ENCODE data around the gene TMEM138.
A peak's percentile ranks its signal among the peaks of the same experiment; 100 is the strongest.

TMEM138 gene

GRCh38 chr11:61336171-61336935 is 25.8 kb upstream of the TMEM138 start:
- H3K9me3 ChIP-seq (ENCODE audit: insufficient read depth, low read depth, low read length), result no peaks in the 10 kb centered on the region
- peaks cover 5% of the 10 kb centered on the region for H3K27me3 ChIP-seq (ENCODE audit: insufficient read depth, low read length, poor library complexity, severe bottlenecking)
- peaks cover 15% of the 10 kb centered on the region for H4K20me1 ChIP-seq (ENCODE audit: insufficient read depth, low read length, poor library complexity, severe bottlenecking)
- peaks cover 39% of the 10 kb centered on the region for H3K4me1 ChIP-seq (ENCODE audit: insufficient read depth, low read length, poor library complexity, severe bottlenecking)
- no peaks in the 10 kb centered on the region for H3K36me3 ChIP-seq (ENCODE audit: insufficient read depth, low read length)
- H3K79me2 ChIP-seq (ENCODE audit: insufficient read depth, low read length), result peaks cover 39% of the 10 kb centered on the region
- TF ChIP-seq EZH2phosphoT487 (IDR thresholded peaks at IDR 0.05; ENCODE audit: borderline replicate concordance), result no peak
- TF ChIP-seq, protein P1, sequence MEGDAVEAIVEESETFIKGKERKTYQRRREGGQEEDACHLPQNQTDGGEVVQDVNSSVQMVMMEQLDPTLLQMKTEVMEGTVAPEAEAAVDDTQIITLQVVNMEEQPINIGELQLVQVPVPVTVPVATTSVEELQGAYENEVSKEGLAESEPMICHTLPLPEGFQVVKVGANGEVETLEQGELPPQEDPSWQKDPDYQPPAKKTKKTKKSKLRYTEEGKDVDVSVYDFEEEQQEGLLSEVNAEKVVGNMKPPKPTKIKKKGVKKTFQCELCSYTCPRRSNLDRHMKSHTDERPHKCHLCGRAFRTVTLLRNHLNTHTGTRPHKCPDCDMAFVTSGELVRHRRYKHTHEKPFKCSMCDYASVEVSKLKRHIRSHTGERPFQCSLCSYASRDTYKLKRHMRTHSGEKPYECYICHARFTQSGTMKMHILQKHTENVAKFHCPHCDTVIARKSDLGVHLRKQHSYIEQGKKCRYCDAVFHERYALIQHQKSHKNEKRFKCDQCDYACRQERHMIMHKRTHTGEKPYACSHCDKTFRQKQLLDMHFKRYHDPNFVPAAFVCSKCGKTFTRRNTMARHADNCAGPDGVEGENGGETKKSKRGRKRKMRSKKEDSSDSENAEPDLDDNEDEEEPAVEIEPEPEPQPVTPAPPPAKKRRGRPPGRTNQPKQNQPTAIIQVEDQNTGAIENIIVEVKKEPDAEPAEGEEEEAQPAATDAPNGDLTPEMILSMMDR (conservative IDR thresholded peaks at IDR 0.05; ENCODE audit: low read length), result peak; percentile 90
- peak overlapping the region; percentile 88 for H3K4me2 ChIP-seq (ENCODE audit: low read depth, low read length, poor library complexity, severe bottlenecking)
- H3K9ac ChIP-seq (ENCODE audit: low read depth, low read length, poor library complexity, severe bottlenecking), result peak overlapping the region; percentile 97
- H3K4me3 ChIP-seq (ENCODE audit: low read length, poor library complexity, severe bottlenecking), result peak overlapping the region; percentile 50
- peak overlapping the region; percentile 81 for H2AFZ ChIP-seq (ENCODE audit: low read length)
- no peaks in the 10 kb centered on the region for H3K9me2 ChIP-seq (replicated peaks; ENCODE audit: low read depth, low read length)
- no peaks in the 10 kb centered on the region for H3F3A ChIP-seq (ENCODE audit: low read depth)

DNA sequence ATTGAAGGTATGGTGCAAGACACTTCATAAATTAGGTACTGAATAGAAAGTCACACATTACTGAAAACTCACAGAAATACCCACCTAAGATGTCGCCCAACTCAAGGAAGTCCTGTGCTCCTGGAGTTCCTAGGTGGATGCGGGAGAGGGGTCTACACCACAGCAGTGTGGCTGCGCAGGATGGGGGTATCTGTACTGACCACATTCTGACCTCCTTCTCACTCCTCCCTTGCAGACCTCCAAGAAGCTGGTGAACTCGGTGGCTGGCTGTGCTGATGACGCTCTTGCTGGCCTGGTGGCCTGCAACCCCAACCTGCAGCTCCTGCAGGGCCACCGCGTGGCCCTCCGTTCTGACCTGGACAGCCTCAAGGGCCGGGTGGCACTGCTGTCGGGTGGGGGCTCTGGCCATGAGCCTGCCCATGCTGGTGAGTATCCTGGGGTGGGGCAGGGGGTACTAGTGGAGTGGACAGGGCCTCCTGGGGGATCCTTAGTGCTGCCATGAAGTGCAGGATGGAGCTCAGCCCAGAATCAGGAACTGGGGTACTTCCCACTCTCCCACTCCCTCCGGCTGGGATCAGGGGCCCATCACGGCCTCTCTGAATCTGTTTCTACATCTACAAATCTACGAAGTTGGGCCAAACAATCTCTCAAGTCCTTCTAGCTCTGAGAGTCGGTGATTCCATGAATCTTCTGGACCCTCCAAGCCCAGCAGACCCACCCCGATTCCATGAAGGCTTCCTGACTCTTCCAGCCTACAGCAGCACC is 24.3 kb upstream of the TMEM138 start:
- Histone ChIP-seq H3K4me2 (ENCODE audit: low read depth, low read length, poor library complexity, severe bottlenecking) (no peak overlapping the region), H3F3A (ENCODE audit: low read depth) (no peaks in the 10 kb centered on the region), H3K9me3 (ENCODE audit: insufficient read depth, low read depth, low read length) (no peaks in the 10 kb centered on the region), H2AFZ (ENCODE audit: low read length) (no peak overlapping the region), H3K27me3 (ENCODE audit: insufficient read depth, low read length, poor library complexity, severe bottlenecking) (no peaks in the 10 kb centered on the region), H3K4me3 (ENCODE audit: low read length, poor library complexity, severe bottlenecking) (no peak overlapping the region), H4K20me1 (ENCODE audit: insufficient read depth, low read length, poor library complexity, severe bottlenecking) (no peaks in the 10 kb centered on the region), H3K9me2 (replicated peaks; ENCODE audit: low read depth, low read length) (no peaks in the 10 kb centered on the region), H3K4me1 (ENCODE audit: insufficient read depth, low read length, poor library complexity, severe bottlenecking) (peaks cover 30% of the 10 kb centered on the region), H3K9ac (ENCODE audit: low read depth, low read length, poor library complexity, severe bottlenecking) (no peak overlapping the region), H3K79me2 (ENCODE audit: insufficient read depth, low read length) (peaks cover 24% of the 10 kb centered on the region; the same call in 1 of the 2 replicates), H3K36me3 (ENCODE audit: insufficient read depth, low read length) (no peaks in the 10 kb centered on the region)
- TF ChIP-seq, protein P1 (conservative IDR thresholded peaks at IDR 0.05; ENCODE audit: low read length), result no peak

GRCh38 chr11:61338783-61339489 is 23.2 kb upstream of the TMEM138 start:
- H3K4me3 ChIP-seq (ENCODE audit: low read length, poor library complexity, severe bottlenecking), result no peak overlapping the region
- H3K9me3 ChIP-seq (ENCODE audit: insufficient read depth, low read depth, low read length), result no peaks in the 10 kb centered on the region
- H3K27me3 ChIP-seq (ENCODE audit: insufficient read depth, low read length, poor library complexity, severe bottlenecking), result no peaks in the 10 kb centered on the region
- H3K36me3 ChIP-seq (ENCODE audit: insufficient read depth, low read length), result no peaks in the 10 kb centered on the region
- no peak overlapping the region for H3K9ac ChIP-seq (ENCODE audit: low read depth, low read length, poor library complexity, severe bottlenecking)
- H4K20me1 ChIP-seq (ENCODE audit: insufficient read depth, low read length, poor library complexity, severe bottlenecking), result no peaks in the 10 kb centered on the region
- no peaks in the 10 kb centered on the region for H3K9me2 ChIP-seq (replicated peaks; ENCODE audit: low read depth, low read length)
- no peak overlapping the region for H2AFZ ChIP-seq (ENCODE audit: low read length)
- H3K4me2 ChIP-seq (ENCODE audit: low read depth, low read length, poor library complexity, severe bottlenecking), result no peak overlapping the region
- peaks cover 15% of the 10 kb centered on the region; the same call in 1 of the 2 replicates for H3K79me2 ChIP-seq (ENCODE audit: insufficient read depth, low read length)
- H3F3A ChIP-seq (ENCODE audit: low read depth), result no peaks in the 10 kb centered on the region
- peaks cover 25% of the 10 kb centered on the region for H3K4me1 ChIP-seq (ENCODE audit: insufficient read depth, low read length, poor library complexity, severe bottlenecking)
- TF ChIP-seq, protein P1 (conservative IDR thresholded peaks at IDR 0.05; ENCODE audit: low read length), result no peak
- no peak for TF ChIP-seq EZH2phosphoT487 (IDR thresholded peaks at IDR 0.05; ENCODE audit: borderline replicate concordance)

All from Loucy (cell line).